Mucosa of descending colon (tissue), 3 donors: Measurements from ENCODE around the gene SMCHD1. TPM values are rescaled to one million over a fixed set of nuclear protein-coding genes. Genes with fewer than 3 reads are reported as not detected.

Source experiments
- ATAC-seq: fragments of 200-7000 bp; cut with Tn5 transposase; one replicate; pipeline ENCODE4 v1.9.1; 2020; ENCODE audit warnings: mild to moderate bottlenecking, moderate library complexity
- DNase-seq, 3 donors: peaks; one replicate each; pipeline ENCODE4 v3.0.0-alpha.2; 2020
- H3K36me3 ChIP-seq: fragments of 200-600 bp; one replicate; pipeline ENCODE4 v1.8.0; 2021; ENCODE audit warnings: low read depth, mild to moderate bottlenecking
- H3K4me1 ChIP-seq: fragments of 200-600 bp; one replicate; pipeline ENCODE4 v1.8.0; 2021; ENCODE audit warnings: low read depth, mild to moderate bottlenecking
- H3K4me3 ChIP-seq: fragments of 200-600 bp; one replicate; pipeline ENCODE4 v1.8.0; 2021; ENCODE audit warnings: mild to moderate bottlenecking
- H3K9me3 ChIP-seq: fragments of 200-600 bp; one replicate; pipeline ENCODE4 v1.8.0; 2021; ENCODE audit warnings: mild to moderate bottlenecking
- intact Hi-C, 2 donors: fragments of 100-400 bp; cut with DNase I in 1 of 2; cut with micrococcal nuclease in 1 of 2; formaldehyde crosslinking; loops; one replicate each; pipeline versions ENCODE4 v1.11.0 to v1.11.1; 2022; cut with DNase I, micrococcal nuclease
- long read RNA-seq, 2 donors: library from polyadenylated mRNA; unstranded; transcript quantifications; one replicate each; pipeline ENCODE4 v2.0.0, GENCODE V29; 2019 to 2021
- total RNA-seq, 3 donors: library from RNA; stranded (reverse); fragmentation: NEBNext Ultra II Directional in 2 of 3; extraction: Animal tissue kit (Norgen Biotek cat#: 25700) in 2 of 3; gene quantifications; one replicate each; pipeline versions ENCODE4 v1.2.1 to v1.2.4, GENCODE V29; 2021 to 2023
- TF ChIP-seq, protein P1 (sequence below): fragments of 200-600 bp; IDR thresholded peaks from one replicate; pipeline ENCODE4 v1.8.0; 2022; ENCODE audit warnings: antibody characterized with exemption, mild to moderate bottlenecking
- donor health status: DM: no; HTN: no; CAD: no; lungs with moderate emphysema.
- donor health status: DM: no; HTN: no; CAD: no.
- donor health status: DM: no; HTN: yes; CAD: no.

The SMCHD1 gene
- total RNA-seq = 10 to 100 TPM; 66.4 to 94.3 (median 83.4) TPM
- long read RNA-seq, donor 1, full-length matches to known transcripts = 2 of 24 reads
- long read RNA-seq, donor 1, partial matches to known transcripts = 15 of 24 reads
- long read RNA-seq, donor 1, other reads (novel, unspliced or antisense) = 7 of 24 reads
- long read RNA-seq, donor 2, partial matches to known transcripts = 26 of 26 reads
- long read RNA-seq, donor 2, other reads (novel, unspliced or antisense) = 0 of 26 reads

DNA sequence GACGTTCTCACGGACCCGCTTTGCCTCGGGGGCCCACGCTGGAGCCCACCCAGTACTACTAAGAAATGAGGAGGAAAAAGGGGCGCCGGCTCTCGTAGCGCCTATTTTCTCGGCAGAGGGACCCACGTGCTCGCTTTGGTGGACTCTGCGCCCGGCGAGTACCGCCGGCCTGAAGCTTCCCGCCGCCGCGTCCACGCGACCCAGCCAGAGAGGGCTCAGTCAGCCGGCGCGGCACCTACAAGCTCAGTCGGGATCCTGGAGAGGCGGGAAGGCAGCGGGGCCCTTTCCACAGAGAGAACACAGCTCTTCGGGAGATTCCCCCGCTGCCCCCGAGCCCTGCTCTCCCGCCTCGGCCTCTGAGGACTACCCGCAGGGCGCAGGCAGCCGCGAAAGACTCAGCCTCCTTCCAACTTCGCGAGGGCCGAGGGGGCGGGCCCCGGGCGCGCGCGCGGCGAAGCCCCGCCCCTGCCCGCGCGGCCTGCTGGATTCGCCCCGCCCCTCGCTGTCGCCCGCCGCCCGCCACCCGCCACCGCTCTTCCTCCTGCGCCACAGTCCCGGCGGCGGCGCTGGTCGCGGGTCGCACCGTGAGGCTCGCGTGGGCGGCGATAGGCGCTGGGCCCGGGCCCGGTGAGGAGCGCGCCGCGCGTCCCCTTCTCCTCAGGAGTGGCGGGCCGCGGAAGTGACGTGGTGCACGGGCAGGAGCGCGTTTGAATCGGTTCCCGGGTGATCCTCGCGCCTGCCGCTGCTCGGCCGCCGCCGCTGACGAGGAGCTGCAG lies at the start of gene SMCHD1:
Gene SMCHD1 (plus strand): TSS at position 549 of the 776 bp plus-strand sequence. CDS start 350 bp downstream, outside the sequence.
- Histone ChIP-seq H3K4me3 (peak within 1 kb of the TSS; percentile 98), H3K4me1 (peaks cover 36% of the 10 kb centered on the region), H3K9me3 (no peaks in the 10 kb centered on the region), H3K36me3 (peaks cover 4% of the 10 kb centered on the region)
- peak; percentile 88 to 94 (median 93) for DNase-seq
- peak; percentile 88 for ATAC-seq
- TF ChIP-seq, protein P1, sequence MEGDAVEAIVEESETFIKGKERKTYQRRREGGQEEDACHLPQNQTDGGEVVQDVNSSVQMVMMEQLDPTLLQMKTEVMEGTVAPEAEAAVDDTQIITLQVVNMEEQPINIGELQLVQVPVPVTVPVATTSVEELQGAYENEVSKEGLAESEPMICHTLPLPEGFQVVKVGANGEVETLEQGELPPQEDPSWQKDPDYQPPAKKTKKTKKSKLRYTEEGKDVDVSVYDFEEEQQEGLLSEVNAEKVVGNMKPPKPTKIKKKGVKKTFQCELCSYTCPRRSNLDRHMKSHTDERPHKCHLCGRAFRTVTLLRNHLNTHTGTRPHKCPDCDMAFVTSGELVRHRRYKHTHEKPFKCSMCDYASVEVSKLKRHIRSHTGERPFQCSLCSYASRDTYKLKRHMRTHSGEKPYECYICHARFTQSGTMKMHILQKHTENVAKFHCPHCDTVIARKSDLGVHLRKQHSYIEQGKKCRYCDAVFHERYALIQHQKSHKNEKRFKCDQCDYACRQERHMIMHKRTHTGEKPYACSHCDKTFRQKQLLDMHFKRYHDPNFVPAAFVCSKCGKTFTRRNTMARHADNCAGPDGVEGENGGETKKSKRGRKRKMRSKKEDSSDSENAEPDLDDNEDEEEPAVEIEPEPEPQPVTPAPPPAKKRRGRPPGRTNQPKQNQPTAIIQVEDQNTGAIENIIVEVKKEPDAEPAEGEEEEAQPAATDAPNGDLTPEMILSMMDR = no peak
- intact Hi-C loops = loop anchor here in 1 of 2 donors (10.0 kb wide), 1 partner anchor 81 kb away; the partner anchor contains the start of genes METTL4 and NDC80

DNA sequence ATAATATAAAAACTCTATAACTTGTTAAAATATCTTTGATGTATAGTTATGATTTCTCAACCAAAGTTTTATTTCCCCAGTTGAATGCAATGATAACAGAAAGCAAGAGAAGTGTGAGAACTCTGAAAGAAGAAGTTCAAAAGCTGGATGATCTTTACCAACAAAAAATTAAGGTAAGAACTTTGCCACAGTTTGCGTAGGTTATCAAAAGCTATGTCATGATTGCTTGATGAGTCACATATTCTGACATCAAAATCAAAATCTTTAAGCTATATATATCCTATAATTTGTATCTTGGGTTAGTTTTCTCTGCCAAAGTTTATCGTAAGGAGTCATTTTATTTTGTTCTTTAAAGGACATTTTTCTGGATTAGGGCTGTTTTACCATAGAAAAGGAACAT lies 49.2 kb upstream of the SMCHD1 start:
- Histone ChIP-seq H3K4me1 (no peaks in the 10 kb centered on the region), H3K36me3 (no peaks in the 10 kb centered on the region), H3K4me3 (no peak overlapping the region), H3K9me3 (no peaks in the 10 kb centered on the region)
- DNase-seq (no peak), ATAC-seq (no peak)
- intact Hi-C loops = no loop called here
- TF ChIP-seq, protein P1 = no peak

DNA sequence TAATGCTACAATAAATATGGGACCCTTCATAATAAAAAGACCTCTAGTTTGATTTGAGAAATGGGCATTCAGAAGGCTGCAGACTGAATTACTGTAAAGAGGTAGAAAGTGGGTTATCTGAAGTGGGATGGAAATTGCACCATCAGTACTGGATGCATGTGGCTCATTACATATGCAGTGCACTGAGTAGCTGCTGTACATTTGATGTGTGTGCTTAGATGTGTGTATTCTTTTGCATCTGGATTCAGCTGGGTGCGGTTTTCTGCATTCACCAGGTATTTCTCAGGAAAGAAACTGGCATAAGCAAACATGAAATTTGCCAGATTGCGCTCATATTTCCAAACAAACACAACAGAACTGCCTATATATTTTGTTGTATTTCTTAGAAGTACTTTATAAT lies 45.9 kb upstream of the SMCHD1 start:
- no peak overlapping the region for H3K4me3 ChIP-seq
- DNase-seq = no peak
- intact Hi-C loops = no loop called here
- H3K36me3 ChIP-seq = no peaks in the 10 kb centered on the region
- no peaks in the 10 kb centered on the region for H3K4me1 ChIP-seq
- TF ChIP-seq, protein P1 = no peak
- H3K9me3 ChIP-seq = no peaks in the 10 kb centered on the region
- no peak for ATAC-seq

DNA sequence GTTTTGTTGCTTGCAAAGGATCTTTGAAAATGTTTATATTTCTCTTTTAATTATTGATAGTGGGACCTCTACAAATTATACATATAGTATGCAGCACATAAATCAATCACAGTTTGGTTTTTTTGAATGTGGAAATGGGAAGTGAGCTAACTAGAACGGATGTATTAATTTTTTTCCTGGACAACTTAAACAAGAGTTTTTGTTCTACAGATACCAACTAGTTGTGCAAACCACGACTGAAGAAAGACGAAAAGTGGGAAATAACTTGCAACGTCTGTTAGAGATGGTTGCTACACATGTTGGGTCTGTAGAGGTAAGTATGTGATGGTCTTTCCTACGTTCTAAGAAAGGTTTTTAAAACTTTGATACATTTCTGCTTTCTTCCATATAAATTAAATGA lies 45.0 kb upstream of the SMCHD1 start:
- Histone ChIP-seq H3K4me3 (no peak overlapping the region), H3K36me3 (no peaks in the 10 kb centered on the region), H3K4me1 (no peaks in the 10 kb centered on the region), H3K9me3 (no peaks in the 10 kb centered on the region)
- ATAC-seq (no peak), DNase-seq (no peak)
- TF ChIP-seq, protein P1 = no peak
- intact Hi-C loops = no loop called here

DNA sequence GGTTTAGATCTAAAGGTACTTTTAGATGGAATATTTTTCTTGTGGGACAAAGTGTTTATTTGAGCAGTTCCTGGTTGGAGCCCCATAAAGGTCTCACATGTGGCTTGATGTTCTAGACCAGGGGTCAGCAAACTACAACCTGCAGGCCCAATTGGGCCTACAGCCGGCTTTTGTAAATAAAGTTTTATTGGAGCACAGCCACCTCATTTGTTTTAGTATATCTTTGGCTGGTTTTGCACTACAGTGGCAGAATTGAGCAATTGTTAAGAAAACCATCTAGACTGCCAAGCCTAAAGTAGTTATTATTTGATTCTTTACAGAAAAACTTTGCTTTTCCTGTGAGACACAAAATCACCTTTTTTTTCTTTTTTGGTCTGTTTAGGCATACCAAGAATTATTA lies 42.5 kb upstream of the SMCHD1 start:
- Histone ChIP-seq H3K4me1 (no peaks in the 10 kb centered on the region), H3K4me3 (no peak overlapping the region), H3K36me3 (no peaks in the 10 kb centered on the region), H3K9me3 (no peaks in the 10 kb centered on the region)
- intact Hi-C loops = no loop called here
- ATAC-seq = no peak
- DNase-seq = no peak
- TF ChIP-seq, protein P1 = no peak
